NCI-H128 (cell line): ENCODE results near the gene GNPAT.

Source experiments
- DNase-seq: peaks from one replicate; lab custom pipeline; 2025; ENCODE audit not compliant: unreplicated experiment; lab: John Stamatoyannopoulos, UW

GNPAT gene

DNA sequence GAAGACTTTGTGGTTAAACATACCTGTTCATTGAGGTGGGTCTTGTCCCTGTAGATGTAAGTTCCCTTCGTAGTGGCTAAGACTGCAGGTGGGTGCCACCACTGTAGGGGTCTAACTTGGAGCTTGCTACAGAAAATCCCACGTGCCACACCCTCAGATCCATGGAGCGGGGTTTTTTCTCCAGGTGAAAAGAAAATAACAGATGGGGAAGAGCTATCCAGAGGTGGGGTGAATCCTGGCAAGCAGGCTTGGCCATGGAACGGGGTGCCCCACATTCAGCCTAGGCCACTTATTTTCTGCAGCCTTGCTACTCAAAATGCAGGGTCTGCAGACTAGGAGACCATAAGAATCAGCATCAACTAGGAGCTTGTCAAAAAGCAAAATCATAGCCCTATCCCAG, 72.6 kb downstream of the GNPAT start:
- DNase-seq: no peak

DNA sequence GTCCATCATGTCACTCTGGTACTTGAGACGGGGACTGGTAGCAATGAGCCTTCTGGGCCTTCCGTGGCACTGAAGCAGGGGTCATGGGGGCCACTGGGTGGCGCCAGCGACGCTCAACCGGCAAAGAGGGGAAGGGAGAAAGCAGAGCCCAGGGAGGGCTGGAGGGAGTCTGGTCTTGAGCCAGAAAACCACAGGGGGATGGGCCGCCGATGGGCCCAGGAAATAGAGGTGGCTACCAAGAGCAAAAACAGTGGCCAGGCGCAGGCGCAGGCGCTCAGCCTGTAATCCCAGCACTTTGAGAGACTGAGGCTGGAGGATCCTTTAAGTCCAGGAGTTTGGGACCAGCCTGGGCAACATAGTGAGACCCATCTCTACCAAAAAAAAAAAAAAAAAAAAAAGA, 74.9 kb downstream of the GNPAT start:
- DNase-seq: no peak

DNA sequence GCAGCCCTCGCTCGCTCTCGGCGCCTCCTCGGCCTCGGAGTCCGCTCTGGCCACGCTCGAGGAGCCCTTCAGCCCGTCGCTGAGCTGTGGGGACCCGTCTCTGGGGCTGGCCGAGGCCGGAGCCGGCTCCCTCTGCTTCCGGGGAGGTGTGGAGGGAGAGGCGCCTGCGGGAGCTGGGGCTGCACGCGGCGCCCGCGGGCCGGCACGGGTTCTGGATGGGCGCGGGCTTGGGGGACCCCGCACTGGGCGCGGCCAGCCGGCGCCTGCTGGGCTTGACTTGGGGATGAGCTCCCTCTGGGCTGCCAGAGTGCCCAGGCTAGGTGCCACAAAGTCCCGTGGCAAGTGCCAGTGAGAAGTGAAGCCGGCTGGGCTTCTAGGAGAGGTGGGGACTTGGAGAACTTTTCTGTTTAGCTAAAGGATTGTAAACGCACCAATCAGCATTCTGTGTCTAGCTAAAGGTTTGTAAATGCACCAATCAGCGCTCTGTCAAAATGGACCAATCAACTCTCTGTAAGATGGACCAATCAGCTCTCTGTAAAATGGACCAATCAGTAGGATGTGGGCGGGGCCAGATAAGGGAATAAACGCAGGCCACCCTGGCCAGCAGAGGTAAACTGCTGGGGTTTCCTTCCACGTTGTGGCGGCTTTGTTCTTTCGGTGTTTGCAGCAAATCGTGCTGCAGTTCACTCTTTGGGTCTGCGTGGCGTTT, 76.4 kb downstream of the GNPAT start:
- no peak for DNase-seq

DNA sequence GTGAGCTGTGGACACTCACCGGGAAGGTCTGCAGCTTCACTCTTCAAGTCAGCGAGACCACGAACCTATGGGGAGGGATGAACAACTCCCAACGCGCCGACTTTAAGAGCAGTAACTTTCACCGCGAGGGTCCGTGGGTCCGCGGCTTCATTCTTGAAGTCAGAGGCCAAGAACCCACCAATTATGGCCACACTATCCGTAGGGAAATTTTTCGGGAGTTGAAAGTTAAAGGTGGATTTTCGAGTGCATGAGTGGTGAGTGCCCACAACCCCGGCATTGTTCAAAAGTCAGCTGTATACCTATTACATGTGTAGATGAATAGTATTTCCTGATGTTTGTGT, 77.0 kb downstream of the GNPAT start:
- DNase-seq: no peak

DNA sequence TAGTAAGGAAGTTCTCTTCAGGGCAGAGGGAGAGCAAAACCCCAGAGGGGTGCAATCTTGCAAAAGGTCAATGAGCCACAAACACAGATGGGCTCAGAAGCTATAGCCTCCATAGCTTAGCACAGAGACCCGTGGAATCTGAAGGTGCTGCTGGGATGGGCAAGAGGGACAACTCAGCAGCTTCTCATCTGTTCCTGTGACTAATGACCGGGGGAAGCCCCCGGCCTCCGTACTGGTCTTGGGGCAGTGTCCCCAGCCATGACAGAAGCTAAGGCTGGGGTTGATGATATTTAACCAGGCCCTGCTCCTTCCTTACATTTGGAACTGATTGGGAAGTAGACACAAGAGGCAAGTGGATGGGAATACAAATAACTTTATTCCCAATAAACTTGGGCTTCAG, 77.6 kb downstream of the GNPAT start:
- no peak for DNase-seq

DNA sequence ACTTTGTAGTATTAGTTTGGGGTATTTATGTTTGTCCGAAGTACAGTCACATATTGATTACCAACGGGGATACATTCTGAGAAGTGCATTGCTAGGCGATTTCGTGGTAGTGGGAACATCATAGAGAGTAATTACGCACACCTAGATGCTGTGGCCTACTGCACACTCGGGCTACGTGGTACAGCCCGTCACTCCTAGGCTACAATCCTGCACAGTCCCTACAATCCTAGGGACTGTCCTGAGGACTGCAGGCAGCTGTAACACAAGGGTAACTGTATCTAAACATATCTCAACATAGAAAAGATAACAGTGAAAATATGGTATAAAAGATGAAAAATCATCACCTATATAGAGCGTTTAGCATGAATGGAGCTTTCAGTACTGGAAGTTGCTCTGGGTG, 78.1 kb downstream of the GNPAT start:
- DNase-seq: no peak

DNA sequence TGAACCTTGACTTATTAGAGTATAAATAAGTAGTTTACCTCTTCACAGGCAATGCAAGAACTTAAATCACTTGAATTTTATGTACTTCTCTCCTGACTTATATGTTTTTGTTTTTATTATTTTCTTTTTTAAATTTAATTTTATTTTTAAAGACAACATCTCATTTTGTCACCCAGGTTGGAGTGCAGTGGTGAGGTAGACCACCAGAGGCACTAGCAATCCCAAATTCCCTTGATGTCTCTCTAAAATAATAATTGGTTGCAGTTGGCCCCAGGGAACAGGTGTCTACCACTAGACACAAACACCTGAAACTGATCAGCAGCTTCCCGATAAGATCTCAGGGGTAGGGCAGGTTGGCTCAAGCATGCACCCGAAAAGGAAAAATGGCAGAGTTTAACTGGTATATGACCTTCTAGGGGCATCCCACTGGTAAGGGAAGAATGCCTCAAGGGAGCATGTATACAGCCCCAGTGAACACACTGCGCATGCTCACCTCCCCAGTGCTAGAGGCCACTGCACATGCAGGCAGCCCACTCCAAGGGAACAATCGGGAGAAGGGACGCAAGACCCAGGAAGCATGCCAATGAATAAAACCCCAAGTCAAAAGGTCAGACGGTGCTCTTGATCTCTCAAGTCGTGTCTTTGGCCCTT, 82.0 kb downstream of the GNPAT start:
- no peak for DNase-seq

DNA sequence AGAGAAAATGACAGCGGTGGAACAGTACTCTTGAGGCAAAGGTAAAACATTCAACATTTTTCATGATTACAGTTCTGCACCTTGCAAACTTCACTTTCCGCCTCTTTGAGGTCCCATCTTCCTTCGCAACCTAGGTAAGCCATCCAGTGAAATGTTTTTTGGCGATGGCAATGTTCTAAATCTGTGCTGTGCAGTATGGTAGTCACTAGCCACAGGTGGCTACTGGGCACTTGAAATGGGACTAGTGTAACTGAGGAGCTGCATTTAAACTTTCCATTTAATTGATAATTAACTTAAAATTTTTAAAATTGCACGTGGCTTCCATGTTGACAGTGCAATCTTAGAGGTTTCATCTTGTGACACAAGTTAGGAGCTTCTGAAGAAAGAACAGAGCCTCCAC, 83.6 kb downstream of the GNPAT start:
- DNase-seq: no peak

DNA sequence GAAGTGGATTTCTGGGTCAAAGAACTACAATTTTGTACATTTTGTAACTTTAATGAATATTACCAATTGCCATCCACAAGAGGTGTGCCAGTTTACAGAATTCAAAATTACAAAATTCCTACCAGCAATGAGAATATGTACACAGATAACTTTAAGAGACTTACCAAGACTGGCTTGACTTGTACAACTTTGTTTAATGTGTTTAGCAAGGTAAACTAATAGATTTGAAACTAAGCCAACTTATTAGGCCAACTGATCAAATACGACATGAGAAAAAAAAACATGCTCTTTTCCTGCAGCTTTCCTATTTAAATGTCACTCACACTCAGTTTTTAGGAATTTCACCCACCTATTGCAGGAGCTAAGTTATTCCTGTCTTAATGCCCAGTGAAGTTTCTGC, 85.2 kb downstream of the GNPAT start:
- no peak for DNase-seq
